Measurements from ENCODE around the gene EIF3B. TPM values are rescaled to one million over a fixed set of nuclear protein-coding genes. Genes with fewer than 3 reads are reported as not detected.

The EIF3B gene
- total RNA-seq (ENCODE audit: low replicate concordance) = 140 and 165 TPM in 2 replicates

DNA sequence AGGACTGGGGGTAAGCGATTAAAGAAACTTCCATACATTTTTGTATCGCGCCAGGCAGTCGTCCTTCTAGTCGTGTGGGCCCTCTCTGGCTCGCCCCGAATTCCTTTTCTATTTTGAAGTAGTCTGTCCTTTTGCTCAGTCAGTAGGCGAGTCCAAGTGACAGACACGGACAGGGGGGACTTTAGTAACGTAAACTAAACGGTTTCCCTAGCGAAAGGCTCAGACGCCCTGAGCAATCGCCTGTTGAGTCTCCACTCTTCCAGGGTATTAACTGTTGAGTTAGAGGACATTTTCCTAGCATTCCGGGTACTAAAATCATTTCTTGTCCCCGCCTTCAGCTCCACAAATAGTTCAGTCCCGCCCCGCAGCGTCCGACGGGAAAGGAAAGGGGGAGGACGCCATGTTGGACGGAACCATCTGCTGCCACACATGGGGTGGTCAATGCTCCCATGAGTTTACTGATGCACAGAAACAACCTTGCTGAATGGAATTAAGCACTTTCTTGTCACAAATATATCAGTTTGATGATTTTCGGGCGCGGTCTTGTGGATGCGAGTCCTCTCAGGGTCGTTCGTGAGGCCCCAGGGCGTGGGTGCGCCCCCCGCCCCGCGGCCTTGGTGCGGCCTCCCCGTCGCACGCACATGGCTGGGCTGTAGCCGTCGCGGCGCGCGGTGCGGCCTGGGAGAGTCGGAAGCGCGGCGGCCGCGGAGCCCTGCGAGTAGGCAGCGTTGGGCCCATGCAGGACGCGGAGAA is at the start of gene EIF3B:
EIF3B (plus strand) TSS at position 642 of the 753 bp plus-strand sequence; CDS start at position 737, 95 bp downstream.

DNA sequence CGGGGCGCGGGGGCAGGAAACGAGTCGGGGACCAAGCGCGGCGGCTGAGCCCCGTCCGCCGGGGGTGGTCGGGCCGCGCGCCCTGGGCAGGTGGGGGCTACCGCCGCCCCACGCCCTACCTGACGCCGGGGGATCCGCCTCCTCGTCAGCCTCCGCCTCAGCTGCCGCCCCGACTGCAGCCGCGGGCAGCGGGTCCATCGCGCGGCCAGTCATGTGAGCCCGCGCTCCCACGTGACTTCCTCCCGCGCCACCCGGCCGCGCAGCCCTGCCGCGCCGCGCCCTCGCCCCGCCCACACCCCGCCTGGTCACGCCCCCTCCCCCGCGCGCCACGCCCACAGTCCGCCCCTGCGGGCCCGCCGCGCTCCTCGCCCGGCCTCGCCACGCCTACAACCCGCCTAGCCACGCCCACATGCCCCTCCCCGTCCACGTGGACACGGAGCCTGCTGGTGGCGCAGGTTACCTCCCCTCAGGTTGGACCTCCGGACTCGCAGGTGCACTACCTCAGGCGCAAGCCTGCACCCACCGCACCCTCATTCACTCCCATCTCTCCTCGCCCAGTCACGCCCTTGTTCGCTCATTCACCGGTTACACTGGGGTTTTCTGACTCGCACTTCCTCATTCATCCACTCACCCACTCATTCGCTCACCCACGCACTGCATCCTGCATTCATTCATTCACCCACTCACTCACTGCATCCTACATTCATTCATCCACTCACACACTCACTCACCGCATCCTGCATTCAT is 40.2 kb upstream of the EIF3B start, which contains the start of gene SNX8:
SNX8 (minus strand) TSS at position 233 of the 747 bp plus-strand sequence; CDS start at position 213, 20 bp downstream.

DNA sequence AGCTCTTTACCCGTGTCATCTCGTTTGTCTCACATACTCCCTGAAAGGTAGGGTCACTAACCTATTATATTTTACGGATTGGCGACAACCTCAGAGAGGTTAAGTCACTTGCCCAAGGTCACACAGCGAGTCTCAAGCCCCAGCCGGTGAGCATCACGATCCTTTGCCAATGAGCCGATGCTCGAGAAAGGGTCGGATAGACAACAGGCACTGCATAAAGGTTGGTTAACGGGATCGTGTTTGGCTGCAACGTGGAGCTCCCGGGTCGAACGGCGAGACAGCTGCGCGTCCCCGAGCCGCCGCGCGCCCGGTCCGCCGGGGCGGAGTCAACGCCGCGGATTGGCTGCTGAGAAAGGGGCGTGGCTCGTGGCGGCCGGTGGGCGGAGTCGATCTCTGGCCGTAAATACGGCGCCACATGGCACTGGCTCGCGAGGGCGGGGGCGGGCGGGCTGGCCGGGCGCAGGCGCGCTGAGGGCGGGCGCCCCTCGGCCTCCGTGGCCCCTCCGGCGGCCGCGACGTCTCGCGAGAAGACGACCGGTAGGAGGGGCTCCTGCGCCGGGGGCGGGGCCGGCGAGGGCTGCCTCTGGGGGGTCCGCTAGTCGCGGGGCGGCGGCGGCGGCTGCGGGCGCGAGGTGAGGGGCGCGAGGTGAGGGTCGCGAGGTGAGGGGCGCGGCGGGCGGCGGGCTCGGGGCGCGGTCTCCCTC is 48.5 kb downstream of the EIF3B start, which contains the start of gene CHST12:
CHST12 (plus strand) TSS at position 598 of the 704 bp plus-strand sequence. CDS start 29,029 bp downstream, outside the sequence.

Other genes starting within 250 kb of the EIF3B start
- gene MAD1L1, start 121.9 kb upstream of the EIF3B start, total RNA-seq (ENCODE audit: low replicate concordance) = 53.6 and 59.3 TPM in 2 replicates
- 10.1 and 14.4 TPM in 2 replicates for gene MRM2, start 112.6 kb upstream of the EIF3B start, total RNA-seq (ENCODE audit: low replicate concordance)
- gene NUDT1, start 112.6 kb upstream of the EIF3B start, total RNA-seq (ENCODE audit: low replicate concordance) = 29.5 and 32.7 TPM in 2 replicates
- 10.9 and 20.1 TPM in 2 replicates for gene SNX8, start 40.4 kb upstream of the EIF3B start, total RNA-seq (ENCODE audit: low replicate concordance)
- gene CHST12, start 48.8 kb downstream of the EIF3B start, total RNA-seq (ENCODE audit: low replicate concordance) = 6.0 and 7.4 TPM in 2 replicates
- not detected in 2 replicates for gene GRIFIN, start 121.6 kb downstream of the EIF3B start, total RNA-seq (ENCODE audit: low replicate concordance)
- gene LFNG, start 164.9 kb downstream of the EIF3B start, total RNA-seq (ENCODE audit: low replicate concordance) = 2.1 and 2.6 TPM in 2 replicates
- 9.7 and 16.8 TPM in 2 replicates for gene BRAT1, start 200.7 kb downstream of the EIF3B start, total RNA-seq (ENCODE audit: low replicate concordance)
- gene IQCE, start 204.2 kb downstream of the EIF3B start, total RNA-seq (ENCODE audit: low replicate concordance) = 6.1 and 9.9 TPM in 2 replicates